NB4 (cell line): ENCODE data around the gene FSTL4.

Experiments
- DNase-seq: peaks from one replicate; pipeline ENCODE4 v3.0.0; 2010; ENCODE audit warnings: low read depth
- H3K4me3 ChIP-seq: one replicate; pipeline ENCODE4 v1.5.1; 2011; ENCODE audit warnings: mild to moderate bottlenecking, low read depth, low read length, moderate library complexity
- CTCF ChIP-seq: IDR thresholded peaks from one replicate; pipeline ENCODE4 v1.5.1; 2012; ENCODE audit warnings: low read depth, low read length
- MAX ChIP-seq: IDR thresholded peaks from 2 replicates; pipeline ENCODE4 v1.6.1; 2011; ENCODE audit warnings: low read depth, low read length
- MYC ChIP-seq: IDR thresholded peaks from 2 replicates; pipeline ENCODE4 v1.6.1; 2011; ENCODE audit warnings: low read depth, low read length
- POLR2A ChIP-seq: IDR thresholded peaks from 2 replicates; pipeline ENCODE4 v1.6.1; 2011; ENCODE audit warnings: mild to moderate bottlenecking; ENCODE audit not compliant: insufficient read length; ENCODE audit errors: extremely low read depth

The FSTL4 gene

GRCh38 chr5:133236541-133236951, 375.8 kb downstream of the FSTL4 start:
- H3K4me3 ChIP-seq, result no peak overlapping the region
- DNase-seq, result no peak
- TF ChIP-seq MYC (no peak), MAX (no peak), POLR2A (no peak), CTCF (no peak)

GRCh38 chr5:133235696-133236426, 376.5 kb downstream of the FSTL4 start:
- DNase-seq, result no peak
- no peak overlapping the region for H3K4me3 ChIP-seq
- no peak for TF ChIP-seq MAX
- TF ChIP-seq CTCF, result no peak
- no peak for TF ChIP-seq POLR2A
- no peak for TF ChIP-seq MYC

GRCh38 chr5:133234911-133235310, 377.4 kb downstream of the FSTL4 start:
- no peak for DNase-seq

GRCh38 chr5:133234273-133234672, 378.1 kb downstream of the FSTL4 start:
- TF ChIP-seq CTCF (no peak), MAX (no peak), MYC (no peak), POLR2A (no peak)
- DNase-seq, result no peak
- no peak overlapping the region for H3K4me3 ChIP-seq

More at GRCh38 chr5:133234911-133235310, 377.4 kb downstream of the FSTL4 start:
- H3K4me3 ChIP-seq, result no peak overlapping the region
- no peak for TF ChIP-seq POLR2A
- no peak for TF ChIP-seq MYC
- TF ChIP-seq CTCF, result no peak
- no peak for TF ChIP-seq MAX

GRCh38 chr5:133233616-133234015, 378.7 kb downstream of the FSTL4 start:
- TF ChIP-seq POLR2A (no peak), MAX (no peak), MYC (no peak), CTCF (no peak)

More at GRCh38 chr5:133233616-133234015, 378.7 kb downstream of the FSTL4 start:
- no peak overlapping the region for H3K4me3 ChIP-seq
- DNase-seq, result no peak
